OCI-LY7 (cell line): Measurements from ENCODE around the gene APEX1. TPM values are rescaled to one million over a fixed set of nuclear protein-coding genes. Genes with fewer than 3 reads are reported as not detected.
"Not testable (repeated sequence)": the region's sequence is repeated elsewhere in the genome, so short reads cannot be mapped to it uniquely, and the experiment has no call there.

Source experiments
- BruUV-seq: library from RNA; stranded (reverse); fragments of 400-500 nt; replicated peaks from 2 replicates; lab custom pipeline; 2021; lab: Mats Ljungman, UMichigan
- CTCF ChIA-PET: fragments of 300-600 bp; sonication (Branson Sonifier 250); formaldehyde crosslinking; loops from one replicate; lab custom pipeline; 2022; ENCODE audit warnings: antibody characterized with exemption; ENCODE audit not compliant: unreplicated experiment; lab: Charles Lee
- POLR2A ChIA-PET: fragments of 300-600 bp; sonication (Branson Sonifier 250); formaldehyde crosslinking; loops from one replicate; lab custom pipeline; 2022; ENCODE audit warnings: antibody characterized with exemption; lab: Charles Lee
- DNase-seq: peaks from one replicate; pipeline ENCODE4 v3.0.0-alpha.2; 2015; ENCODE audit warnings: low spot score
- H2AFZ ChIP-seq: fragments of 200-600 bp; sonication (generic), shearing (Covaris generic); 2 replicates; pipeline ENCODE4 v1.6.1; 2014; ENCODE audit warnings: mild to moderate bottlenecking, antibody characterized with exemption, low read length, moderate library complexity
- H3K27ac ChIP-seq: fragments of 200-600 bp; sonication (generic); 2 replicates; pipeline ENCODE4 v1.5.1; 2014; ENCODE audit warnings: mixed run types, low read depth, mild to moderate bottlenecking, moderate library complexity, low read length, inconsistent platforms; ENCODE audit not compliant: poor library complexity, severe bottlenecking
- H3K36me3 ChIP-seq: fragments of 200-600 bp; sonication (generic); 2 replicates; pipeline ENCODE4 v1.6.1; 2014; ENCODE audit warnings: mild to moderate bottlenecking, antibody characterized with exemption, low read length, moderate library complexity, mixed read lengths; ENCODE audit not compliant: insufficient read depth
- H3K4me1 ChIP-seq: fragments of 200-600 bp; sonication (generic); 2 replicates; pipeline ENCODE4 v1.5.1; 2014; ENCODE audit warnings: mild to moderate bottlenecking, low read length; ENCODE audit not compliant: insufficient read depth, poor library complexity, severe bottlenecking
- H3K4me2 ChIP-seq: fragments of 200-600 bp; sonication (generic); 2 replicates; pipeline ENCODE4 v1.6.1; 2014; ENCODE audit warnings: mild to moderate bottlenecking, low read length
- H3K4me3 ChIP-seq: fragments of 200-600 bp; sonication (generic); 2 replicates; pipeline ENCODE4 v1.5.1; 2014; ENCODE audit warnings: mild to moderate bottlenecking, low read depth, low read length; ENCODE audit not compliant: poor library complexity, severe bottlenecking
- H3K79me2 ChIP-seq: fragments of 200-600 bp; sonication (generic); 2 replicates; pipeline ENCODE4 v1.6.1; 2016; ENCODE audit warnings: low read depth, mild to moderate bottlenecking, low read length, moderate library complexity, mixed read lengths; ENCODE audit not compliant: insufficient read depth
- H3K9me2 ChIP-seq: fragments of 200-600 bp; sonication (generic); 2 replicates; pipeline ENCODE4 v1.6.1; 2016; ENCODE audit warnings: mild to moderate bottlenecking, low read length, mixed read lengths; ENCODE audit not compliant: insufficient read depth
- H3K9me3 ChIP-seq: fragments of 200-600 bp; sonication (generic); 2 replicates; pipeline ENCODE4 v1.6.1; 2014; ENCODE audit warnings: mild to moderate bottlenecking, mixed run types, low read length, mixed read lengths
- H4K20me1 ChIP-seq: fragments of 200-600 bp; sonication (generic); 2 replicates; pipeline ENCODE4 v1.6.1; 2014; ENCODE audit warnings: mild to moderate bottlenecking, antibody characterized with exemption, low read length, moderate library complexity, mixed read lengths; ENCODE audit not compliant: insufficient read depth
- EZH2phosphoT487 ChIP-seq: fragments of 200-600 bp; sonication (generic); IDR thresholded peaks from 2 replicates; pipeline ENCODE4 v1.6.1; 2018; ENCODE audit warnings: low read depth, borderline replicate concordance, mild to moderate bottlenecking, mixed run types, antibody characterized with exemption, low read length, moderate library complexity, mixed read lengths
- intact Hi-C: fragments of 100-400 bp; cut with micrococcal nuclease; formaldehyde crosslinking; loops from one replicate; pipeline ENCODE4 v1.10.0; 2022; ENCODE audit not compliant: unreplicated experiment
- total RNA-seq, 2 experiments: library from RNA; depleted of rRNA in 1 of 2; stranded (reverse); fragments of >200 nt in 1 of 2; shearing (Covaris generic) in 1 of 2; gene quantifications; 2 replicates each; pipeline ENCODE4 v1.2.3, GENCODE V29; 2014 to 2022
- TF ChIP-seq, protein P1 (sequence below): fragments of 200-600 bp; sonication (generic); conservative IDR thresholded peaks from 2 replicates; pipeline ENCODE4 v1.5.1; 2014; ENCODE audit warnings: mild to moderate bottlenecking, antibody characterized with exemption, low read length, moderate library complexity, mixed read lengths

The APEX1 gene
- total RNA-seq, 2 experiments from 2014 or later: 117 to 203 TPM

DNA sequence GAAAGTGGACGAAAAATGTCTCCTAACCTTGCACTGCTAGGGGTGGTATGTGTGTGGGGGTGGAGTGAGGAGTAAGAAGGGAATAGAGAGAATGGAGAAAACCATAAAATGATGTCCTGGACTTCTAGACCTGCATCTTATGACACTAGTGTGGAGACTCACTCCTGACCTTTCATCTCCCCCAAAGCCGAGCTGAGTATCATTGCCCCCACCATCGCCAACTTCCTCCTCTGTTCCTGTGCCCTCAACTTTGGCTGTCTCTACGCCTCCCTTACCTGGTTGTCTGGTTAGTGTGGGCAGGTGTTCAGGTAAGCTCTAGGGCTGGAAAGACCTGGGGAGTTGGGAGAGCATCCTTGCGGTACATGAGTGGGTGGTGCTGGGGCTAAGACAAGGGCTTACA lies 14.6 kb upstream of the APEX1 start:
- Histone ChIP-seq H3K27ac (no peak overlapping the region), H3K36me3 (peaks cover 33% of the 10 kb centered on the region), H3K4me1 (peaks cover 40% of the 10 kb centered on the region), H4K20me1 (no peaks in the 10 kb centered on the region), H2AFZ (peak overlapping the region; percentile 12; the same call in 1 of the 2 replicates), H3K9me2 (no peaks in the 10 kb centered on the region), H3K4me2 (peak overlapping the region; percentile 13; the same call in 1 of the 2 replicates), H3K4me3 (no peak overlapping the region), H3K79me2 (no peaks in the 10 kb centered on the region), H3K9me3 (no peaks in the 10 kb centered on the region)
- BruUV-seq: no TSS peak
- TF ChIP-seq, protein P1, sequence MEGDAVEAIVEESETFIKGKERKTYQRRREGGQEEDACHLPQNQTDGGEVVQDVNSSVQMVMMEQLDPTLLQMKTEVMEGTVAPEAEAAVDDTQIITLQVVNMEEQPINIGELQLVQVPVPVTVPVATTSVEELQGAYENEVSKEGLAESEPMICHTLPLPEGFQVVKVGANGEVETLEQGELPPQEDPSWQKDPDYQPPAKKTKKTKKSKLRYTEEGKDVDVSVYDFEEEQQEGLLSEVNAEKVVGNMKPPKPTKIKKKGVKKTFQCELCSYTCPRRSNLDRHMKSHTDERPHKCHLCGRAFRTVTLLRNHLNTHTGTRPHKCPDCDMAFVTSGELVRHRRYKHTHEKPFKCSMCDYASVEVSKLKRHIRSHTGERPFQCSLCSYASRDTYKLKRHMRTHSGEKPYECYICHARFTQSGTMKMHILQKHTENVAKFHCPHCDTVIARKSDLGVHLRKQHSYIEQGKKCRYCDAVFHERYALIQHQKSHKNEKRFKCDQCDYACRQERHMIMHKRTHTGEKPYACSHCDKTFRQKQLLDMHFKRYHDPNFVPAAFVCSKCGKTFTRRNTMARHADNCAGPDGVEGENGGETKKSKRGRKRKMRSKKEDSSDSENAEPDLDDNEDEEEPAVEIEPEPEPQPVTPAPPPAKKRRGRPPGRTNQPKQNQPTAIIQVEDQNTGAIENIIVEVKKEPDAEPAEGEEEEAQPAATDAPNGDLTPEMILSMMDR: no peak
- TF ChIP-seq EZH2phosphoT487: no peak
- ChIA-PET CTCF (no interaction called here), POLR2A (interaction anchor here (1.4 to 2.1 kb wide), 2 partner anchors 11 to 17 kb away, joined by 4 read pairs; no protein-coding TSS in a partner anchor)
- intact Hi-C loops: no loop called here
- DNase-seq: no peak

DNA sequence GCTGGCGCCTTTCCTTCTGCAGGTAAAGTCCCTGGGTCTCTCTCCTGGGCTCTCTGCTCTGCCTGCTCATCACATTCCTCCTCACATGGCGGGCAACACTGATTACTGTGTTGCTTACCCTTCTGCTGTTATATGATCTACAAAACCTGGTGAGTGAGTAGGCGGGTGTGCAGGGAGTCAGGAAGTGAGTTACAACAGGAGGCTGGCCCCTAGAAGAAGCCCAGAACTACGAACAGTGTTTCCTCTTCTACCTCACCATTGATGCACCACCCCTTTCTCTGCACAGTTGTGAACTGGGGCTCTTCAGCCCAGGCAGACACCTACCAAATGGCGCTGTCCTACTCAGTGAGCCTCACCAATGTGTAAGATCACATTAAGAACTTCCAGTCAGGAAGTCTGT lies 14.1 kb upstream of the APEX1 start:
- Histone ChIP-seq H4K20me1 (no peaks in the 10 kb centered on the region), H3K9me2 (no peaks in the 10 kb centered on the region), H3K9me3 (no peaks in the 10 kb centered on the region), H3K4me1 (peaks cover 40% of the 10 kb centered on the region), H2AFZ (peak overlapping the region; percentile 12; the same call in 1 of the 2 replicates), H3K79me2 (no peaks in the 10 kb centered on the region), H3K27ac (no peak overlapping the region), H3K36me3 (peaks cover 37% of the 10 kb centered on the region), H3K4me2 (peak overlapping the region; percentile 13), H3K4me3 (no peak overlapping the region)
- TF ChIP-seq EZH2phosphoT487: no peak
- TF ChIP-seq, protein P1: no peak
- CTCF ChIA-PET: no interaction called here
- intact Hi-C loops: no loop called here
- peak; percentile 22 for DNase-seq
- no TSS peak for BruUV-seq
- POLR2A ChIA-PET: interaction anchor here (1.0 to 2.1 kb wide), 3 partner anchors 12 to 17 kb away, joined by 4 read pairs; no protein-coding TSS in a partner anchor

GRCh38 chr14:20441461-20441860 lies 13.6 kb upstream of the APEX1 start:
- BruUV-seq: no TSS peak
- ChIA-PET CTCF (no interaction called here), POLR2A (interaction anchor here (0.9 to 2.1 kb wide), 4 partner anchors 12 to 20 kb away, joined by 3 to 4 read pairs (median 4); partner anchors contain the start of gene PIP4P1)
- H3K4me3 ChIP-seq: no peak overlapping the region
- peaks cover 43% of the 10 kb centered on the region for H3K36me3 ChIP-seq
- H3K4me2 ChIP-seq: peak overlapping the region; percentile 13
- no peak for DNase-seq
- intact Hi-C loops: no loop called here
- H3K27ac ChIP-seq: no peak overlapping the region
- TF ChIP-seq EZH2phosphoT487: no peak
- TF ChIP-seq, protein P1: no peak
- no peaks in the 10 kb centered on the region for H3K9me3 ChIP-seq
- H2AFZ ChIP-seq: no peak overlapping the region
- no peaks in the 10 kb centered on the region for H4K20me1 ChIP-seq
- no peaks in the 10 kb centered on the region for H3K9me2 ChIP-seq
- H3K4me1 ChIP-seq: peaks cover 40% of the 10 kb centered on the region
- no peaks in the 10 kb centered on the region for H3K79me2 ChIP-seq

GRCh38 chr14:20443650-20444049 lies 11.4 kb upstream of the APEX1 start:
- peaks cover 31% of the 10 kb centered on the region for H3K4me1 ChIP-seq
- H2AFZ ChIP-seq, H3K27ac ChIP-seq, H3K4me2 ChIP-seq, H3K79me2 ChIP-seq, intact Hi-C loops, POLR2A ChIA-PET, H4K20me1 ChIP-seq, CTCF ChIA-PET, H3K9me3 ChIP-seq, H3K9me2 ChIP-seq, H3K4me3 ChIP-seq, DNase-seq: not testable (repeated sequence)
- H3K36me3 ChIP-seq: peaks cover 65% of the 10 kb centered on the region
- BruUV-seq: TSS peak; percentile 12
